Erythroblast (primary cell): ENCODE results near the gene MYBPH.

Experiments used
- DNase-seq, 2 experiments: peaks; one replicate each; lab custom pipeline; 2025; lab: John Stamatoyannopoulos, UW
- GATA1 ChIP-seq: IDR thresholded peaks from 2 replicates; pipeline ENCODE4 v1.6.1; 2011; ENCODE audit warnings: low read depth, mild to moderate bottlenecking, control low read depth, low read length, moderate library complexity
- POLR2A ChIP-seq: IDR thresholded peaks from 2 replicates; pipeline ENCODE4 v1.6.1; 2011; ENCODE audit warnings: mild to moderate bottlenecking, low read length

Gene MYBPH

GRCh38 chr1:203148127-203148526 is 27.5 kb downstream of the MYBPH start:
- peak in 1 of 2 experiments; percentile 4 for DNase-seq
- TF ChIP-seq POLR2A (no peak), GATA1 (no peak)

- no peak for TF ChIP-seq GATA1
- TF ChIP-seq POLR2A, result no peak
- DNase-seq, result no peak
These were observed 28.2 kb downstream of the MYBPH start for GRCh38 chr1:203147376-203147775.

- no peak for TF ChIP-seq POLR2A
- TF ChIP-seq GATA1, result no peak
- DNase-seq, result no peak
These were observed 29.1 kb downstream of the MYBPH start for GRCh38 chr1:203146537-203146936.

- DNase-seq, result no peak
- TF ChIP-seq GATA1 (no peak), POLR2A (no peak)
These were observed 29.6 kb downstream of the MYBPH start for GRCh38 chr1:203146042-203146369.

GRCh38 chr1:203145321-203146041 is 30.1 kb downstream of the MYBPH start:
- DNase-seq, result no peak
- TF ChIP-seq POLR2A (no peak), GATA1 (no peak)

- no peak for DNase-seq
- no peak for TF ChIP-seq POLR2A
- no peak for TF ChIP-seq GATA1
These were observed 31.0 kb downstream of the MYBPH start for GRCh38 chr1:203144661-203145060.

GRCh38 chr1:203143641-203144040 is 32.0 kb downstream of the MYBPH start:
- TF ChIP-seq GATA1 (no peak), POLR2A (no peak)
- DNase-seq, result no peak

GRCh38 chr1:203142684-203143408 is 32.8 kb downstream of the MYBPH start:
- TF ChIP-seq POLR2A (no peak), GATA1 (no peak)
- no peak for DNase-seq

GRCh38 chr1:203142124-203142523 is 33.5 kb downstream of the MYBPH start:
- DNase-seq, result no peak
- TF ChIP-seq GATA1, result no peak
- TF ChIP-seq POLR2A, result no peak

GRCh38 chr1:203140743-203141520 is 34.7 kb downstream of the MYBPH start:
- no peak for DNase-seq
- TF ChIP-seq GATA1 (no peak), POLR2A (no peak)

- TF ChIP-seq POLR2A, result no peak
- no peak for TF ChIP-seq GATA1
- DNase-seq, result no peak
These were observed 35.6 kb downstream of the MYBPH start for GRCh38 chr1:203139976-203140475.

- no peak for TF ChIP-seq GATA1
- no peak for DNase-seq
These were observed 37.6 kb downstream of the MYBPH start for GRCh38 chr1:203138066-203138465.

- no peak for DNase-seq
- no peak for TF ChIP-seq POLR2A
- TF ChIP-seq GATA1, result no peak
These were observed 38.3 kb downstream of the MYBPH start for GRCh38 chr1:203137324-203137723.

GRCh38 chr1:203136409-203137042 is 39.1 kb downstream of the MYBPH start:
- TF ChIP-seq GATA1 (no peak), POLR2A (no peak)
- DNase-seq, result no peak

- no peak for TF ChIP-seq POLR2A
- TF ChIP-seq GATA1, result no peak
- DNase-seq, result no peak
These were observed 39.9 kb downstream of the MYBPH start for GRCh38 chr1:203135636-203136305.
